Right cardiac atrium (tissue), 5 donors: Measurements from ENCODE around the gene COX7A2L. TPM values are rescaled to one million over a fixed set of nuclear protein-coding genes. Genes with fewer than 3 reads are reported as not detected.
A peak's percentile ranks its signal among the peaks of the same experiment; 100 is the strongest.
"Not testable (repeated sequence)": the region's sequence is repeated elsewhere in the genome, so short reads cannot be mapped to it uniquely, and the experiment has no call there.

Experiments used
- ATAC-seq, 2 donors: fragments of 200-7000 bp; cut with Tn5 transposase; one replicate each; pipeline versions ENCODE4 v1.8.0 to v1.9.1; 2020; ENCODE audit warnings: moderate library complexity in 2 of 2, mild to moderate bottlenecking in 1 of 2
- DNase-seq, 3 donors: peaks; one replicate each; pipeline ENCODE4 v3.0.0-alpha.2; 2020
- H3K27ac ChIP-seq: one replicate; pipeline ENCODE4 v1.5.1; 2013; ENCODE audit warnings: mild to moderate bottlenecking, low read length, control low read depth, moderate library complexity
- H3K27me3 ChIP-seq: one replicate; pipeline ENCODE4 v1.6.1; 2013; ENCODE audit not compliant: control insufficient read depth, insufficient read depth
- H3K4me1 ChIP-seq: one replicate; pipeline ENCODE4 v1.6.1; 2013; ENCODE audit warnings: low read length; ENCODE audit not compliant: control insufficient read depth, insufficient read depth
- H3K4me3 ChIP-seq: one replicate; pipeline ENCODE4 v1.5.1; 2013; ENCODE audit warnings: low read length, control low read depth
- H3K9me3 ChIP-seq: one replicate; pipeline ENCODE4 v1.6.1; 2013; ENCODE audit warnings: low read length; ENCODE audit not compliant: control insufficient read depth
- WGBS: extraction: QIAGEN DNeasy Blood & Tissue Kit; methylation state at CpG from one replicate; pipeline ENCODE4 v1.1.7; 2013; 5-methylcytosine and 5-hydroxymethylcytosine counted together
- intact Hi-C, 4 donors: fragments of 100-400 bp; cut with DNase I; formaldehyde crosslinking; loops; one replicate each; pipeline versions ENCODE4 v1.11.0 to v1.14.0; 2022 to 2023
- polyA plus RNA-seq: library from polyadenylated mRNA; stranded (reverse); fragments of 200-250 nt; gene quantifications from one replicate; pipeline ENCODE4 v1.2.3, GENCODE V29; 2013
- total RNA-seq, 4 donors: library from RNA; stranded (reverse); fragmentation: NEBNext Ultra II Directional; extraction: Animal tissue kit (Norgen Biotek cat#: 25700); gene quantifications; one replicate each; pipeline ENCODE4 v1.2.1, GENCODE V29; 2021
- donor health status: healthy with polysubstance abuse.
- donor health status: DM: no; HTN: yes; CAD: no.
- donor health status: DM: no; HTN: no; CAD: no.
- donor health status: DM: no; HTN: yes; CAD: no; lungs with severe emphysema.
- donor health status: DM: yes; HTN: yes; CAD: no.

COX7A2L gene
- total and polyA plus RNA-seq, 5 donors: 96.1 to 128 (median 109) TPM

GRCh38 chr2:42385225-42385624, 24.2 kb upstream of the COX7A2L start:
- Histone ChIP-seq H3K9me3 (no peaks in the 10 kb centered on the region), H3K4me3 (no peak overlapping the region), H3K27ac (no peak overlapping the region), H3K4me1 (no peaks in the 10 kb centered on the region), H3K27me3 (no peaks in the 10 kb centered on the region)
- 65% methylated on average over 7 of the region's 7 CpGs for whole genome bisulfite sequencing
- intact Hi-C loops: no loop called here
- DNase-seq (no peak), ATAC-seq (no peak)

GRCh38 chr2:42383855-42384530, 23.0 kb upstream of the COX7A2L start:
- intact Hi-C loops: no loop called here
- no peak for ATAC-seq
- 82% methylated on average over 11 of the region's 11 CpGs for WGBS

GRCh38 chr2:42382144-42382543, 21.1 kb upstream of the COX7A2L start:
- H3K27ac ChIP-seq: no peak overlapping the region
- H3K27me3 ChIP-seq: no peaks in the 10 kb centered on the region
- H3K4me1 ChIP-seq: no peaks in the 10 kb centered on the region
- ATAC-seq (no peak), DNase-seq (no peak)
- intact Hi-C loops: no loop called here
- H3K9me3 ChIP-seq: no peaks in the 10 kb centered on the region
- WGBS: 85% methylated on average over 4 of the region's 4 CpGs
- H3K4me3 ChIP-seq: no peak overlapping the region

More at GRCh38 chr2:42383855-42384530, 23.0 kb upstream of the COX7A2L start:
- H3K27ac ChIP-seq: no peak overlapping the region
- no peak for DNase-seq
- H3K4me1 ChIP-seq: no peaks in the 10 kb centered on the region
- no peak overlapping the region for H3K4me3 ChIP-seq
- H3K27me3 ChIP-seq: no peaks in the 10 kb centered on the region
- no peaks in the 10 kb centered on the region for H3K9me3 ChIP-seq

GRCh38 chr2:42380026-42380425, 19.0 kb upstream of the COX7A2L start:
- H3K27ac ChIP-seq, ATAC-seq, DNase-seq, H3K4me1 ChIP-seq, intact Hi-C loops, H3K9me3 ChIP-seq, H3K27me3 ChIP-seq, H3K4me3 ChIP-seq: not testable (repeated sequence)
- WGBS: 93% methylated on average over 7 of the region's 7 CpGs

GRCh38 chr2:42378415-42378814, 17.4 kb upstream of the COX7A2L start:
- no peaks in the 10 kb centered on the region for H3K27me3 ChIP-seq
- H3K27ac ChIP-seq: no peak overlapping the region
- intact Hi-C loops: no loop called here
- 95% methylated on average over 9 of the region's 9 CpGs for WGBS
- H3K9me3 ChIP-seq: no peaks in the 10 kb centered on the region
- ATAC-seq (no peak), DNase-seq (no peak)
- H3K4me3 ChIP-seq: no peak overlapping the region
- H3K4me1 ChIP-seq: no peaks in the 10 kb centered on the region

GRCh38 chr2:42376758-42377157, 15.7 kb upstream of the COX7A2L start:
- Histone ChIP-seq H3K4me1 (no peaks in the 10 kb centered on the region), H3K27me3 (no peaks in the 10 kb centered on the region), H3K4me3 (no peak overlapping the region), H3K27ac (no peak overlapping the region), H3K9me3 (no peaks in the 10 kb centered on the region)
- no peak for DNase-seq
- intact Hi-C loops: no loop called here
- no peak for ATAC-seq
- 69% methylated on average over 7 of the region's 7 CpGs for WGBS

- Histone ChIP-seq H3K4me1 (no peaks in the 10 kb centered on the region), H3K4me3 (no peak overlapping the region), H3K9me3 (no peaks in the 10 kb centered on the region), H3K27ac (no peak overlapping the region), H3K27me3 (no peaks in the 10 kb centered on the region)
- 50% methylated on average over 3 of the region's 3 CpGs for WGBS
- DNase-seq: no peak
- intact Hi-C loops: no loop called here
- ATAC-seq: no peak
Measured at GRCh38 chr2:42372474-42373200, 11.6 kb upstream of the COX7A2L start.

GRCh38 chr2:42371611-42372473, 10.8 kb upstream of the COX7A2L start:
- no peaks in the 10 kb centered on the region for H3K27me3 ChIP-seq
- no peak overlapping the region for H3K27ac ChIP-seq
- WGBS: 92% methylated on average over 11 of the region's 11 CpGs
- no peaks in the 10 kb centered on the region for H3K4me1 ChIP-seq
- DNase-seq (no peak), ATAC-seq (no peak)
- no peak overlapping the region for H3K4me3 ChIP-seq
- no peaks in the 10 kb centered on the region for H3K9me3 ChIP-seq
- intact Hi-C loops: no loop called here

GRCh38 chr2:42369532-42370229, 8.7 kb upstream of the COX7A2L start:
- Histone ChIP-seq H3K9me3 (no peaks in the 10 kb centered on the region), H3K4me1 (no peaks in the 10 kb centered on the region), H3K27ac (no peak overlapping the region), H3K4me3 (no peak overlapping the region), H3K27me3 (no peaks in the 10 kb centered on the region)
- 86% methylated on average over 5 of the region's 5 CpGs for WGBS
- intact Hi-C loops: no loop called here
- DNase-seq (no peak), ATAC-seq (no peak)

GRCh38 chr2:42368817-42369531, 8.0 kb upstream of the COX7A2L start:
- DNase-seq: peak; percentile 31 to 72 (median 44)
- H3K4me3 ChIP-seq: no peak overlapping the region

More at GRCh38 chr2:42368817-42369531, 8.0 kb upstream of the COX7A2L start:
- Histone ChIP-seq H3K27ac (no peak overlapping the region), H3K9me3 (no peaks in the 10 kb centered on the region), H3K27me3 (no peaks in the 10 kb centered on the region), H3K4me1 (no peaks in the 10 kb centered on the region)
- peak; percentile 72 to 94 for ATAC-seq
- intact Hi-C loops: no loop called here
- WGBS: 60% methylated on average over 7 of the region's 7 CpGs
